Lung (tissue), 12 donors: ENCODE data around the gene TRAF7. TPM values are rescaled to one million over a fixed set of nuclear protein-coding genes. Genes with fewer than 3 reads are reported as not detected.

Experiments used
- ATAC-seq: fragments of 200-7000 bp; cut with Tn5 transposase; one replicate; pipeline ENCODE4 v1.9.1; 2020; ENCODE audit warnings: moderate number of reproducible peaks; ENCODE audit not compliant: insufficient read depth, low FRiP score
- DNase-seq, 3 donors: peaks; one replicate each; pipeline ENCODE4 v3.0.0-alpha.2; 2013 to 2017
- H3K27ac ChIP-seq, 2 donors: one replicate each; pipeline ENCODE4 v1.5.1; 2013; ENCODE audit warnings: mild to moderate bottlenecking in 2 of 2, moderate library complexity in 2 of 2, control low read depth in 1 of 2, inconsistent platforms in 1 of 2, low read depth in 1 of 2, low read length in 1 of 2
- H3K27me3 ChIP-seq, 3 donors: one replicate each; pipeline ENCODE4 v1.5.1; 2013; ENCODE audit warnings: low read length in 2 of 3; ENCODE audit not compliant: control insufficient read depth in 3 of 3, insufficient read depth in 3 of 3
- H3K36me3 ChIP-seq, 4 donors: one replicate each; pipeline ENCODE4 v1.5.1; 2013; ENCODE audit warnings: low read length in 4 of 4, mild to moderate bottlenecking in 1 of 4, moderate library complexity in 1 of 4; ENCODE audit not compliant: control insufficient read depth in 4 of 4, insufficient read depth in 4 of 4
- H3K4me1 ChIP-seq, 5 donors: one replicate each; pipeline ENCODE4 v1.5.1; 2013; ENCODE audit warnings: low read length in 5 of 5, mild to moderate bottlenecking in 2 of 5, moderate library complexity in 1 of 5; ENCODE audit not compliant: control insufficient read depth in 5 of 5, insufficient read depth in 5 of 5
- H3K4me3 ChIP-seq: one replicate; pipeline ENCODE4 v1.5.1; 2013; ENCODE audit warnings: mild to moderate bottlenecking, control low read depth, moderate library complexity
- H3K9ac ChIP-seq, 2 donors: one replicate each; pipeline ENCODE4 v1.5.1; 2013; ENCODE audit warnings: low read length in 2 of 2, control low read depth in 1 of 2; ENCODE audit not compliant: insufficient read depth in 1 of 2
- H3K9me3 ChIP-seq, 4 donors: one replicate each; pipeline ENCODE4 v1.5.1; 2013; ENCODE audit warnings: low read length in 3 of 4, mild to moderate bottlenecking in 1 of 4, moderate library complexity in 1 of 4; ENCODE audit not compliant: control insufficient read depth in 4 of 4, insufficient read depth in 3 of 4
- WGBS, 2 donors: extraction: QIAGEN DNeasy Blood & Tissue Kit; methylation state at CpG; one replicate each; pipeline ENCODE4 v1.1.7; 2013; 5-methylcytosine and 5-hydroxymethylcytosine counted together
- polyA plus RNA-seq, 2 donors: library from polyadenylated mRNA; stranded (reverse); fragments of 200-250 nt; gene quantifications; one replicate each; pipeline ENCODE4 v1.2.1, GENCODE V29; 2013
- total RNA-seq, 2 donors: library from RNA; depleted of rRNA in 1 of 2; stranded (reverse); fragments of >200 nt in 1 of 2; gene quantifications; one replicate each; pipeline ENCODE4 v1.2.1, GENCODE V29; 2014 to 2021
- TF ChIP-seq, protein P1 (sequence below): IDR thresholded peaks from 2 replicates; pipeline ENCODE4 v1.5.1; 2012; ENCODE audit warnings: mild to moderate bottlenecking; ENCODE audit errors: control extremely low read depth, extremely low read depth
- donor health status: control.
- donor health status: control.
- donor health status: Bipolar disorder and iron deficiency.
- donor health status: healthy.
- donor health status: DM: yes; HTN: yes; CAD: no.

The TRAF7 gene
- total and polyA plus RNA-seq, 4 donors = 33.4 to 74.2 (median 48.3) TPM

DNA sequence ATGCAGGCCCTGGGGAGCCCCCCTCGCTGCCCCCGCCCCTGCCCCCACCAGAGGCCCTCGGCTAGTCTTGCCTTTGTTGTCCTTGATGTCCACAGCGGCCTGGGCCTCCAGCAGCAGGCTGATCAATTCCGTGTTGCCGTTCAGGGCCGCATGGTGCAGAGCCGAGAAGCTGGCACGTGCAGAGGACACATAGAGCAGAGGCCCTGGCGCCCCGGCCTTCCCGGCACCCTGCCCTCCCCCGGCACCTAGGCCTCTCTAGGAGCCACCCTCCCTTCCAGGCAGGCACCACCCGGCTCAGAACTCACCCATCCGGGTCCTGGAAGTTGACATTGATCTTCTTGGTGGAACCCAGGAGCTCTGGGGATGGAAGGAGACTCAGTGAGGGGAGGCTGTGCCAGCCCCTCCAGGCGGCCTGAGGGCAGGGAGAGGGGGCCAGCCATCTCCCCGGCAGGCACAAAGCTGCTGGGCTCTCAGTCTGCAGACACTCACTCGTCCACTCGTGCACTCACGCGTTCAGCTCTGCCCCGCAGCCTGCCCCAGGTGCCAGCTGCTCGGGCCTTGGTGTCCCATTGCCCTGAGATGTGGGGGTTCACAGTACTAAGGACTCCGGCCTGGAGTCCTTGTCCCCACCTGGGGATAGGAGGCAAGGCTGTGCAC is 34.5 kb downstream of the TRAF7 start:
- 88 to 96% methylated on average over 24 of the region's 24 CpGs for WGBS, 2 donors
- H3K9me3 ChIP-seq = no peaks in the 10 kb centered on the region
- TF ChIP-seq, protein P1, sequence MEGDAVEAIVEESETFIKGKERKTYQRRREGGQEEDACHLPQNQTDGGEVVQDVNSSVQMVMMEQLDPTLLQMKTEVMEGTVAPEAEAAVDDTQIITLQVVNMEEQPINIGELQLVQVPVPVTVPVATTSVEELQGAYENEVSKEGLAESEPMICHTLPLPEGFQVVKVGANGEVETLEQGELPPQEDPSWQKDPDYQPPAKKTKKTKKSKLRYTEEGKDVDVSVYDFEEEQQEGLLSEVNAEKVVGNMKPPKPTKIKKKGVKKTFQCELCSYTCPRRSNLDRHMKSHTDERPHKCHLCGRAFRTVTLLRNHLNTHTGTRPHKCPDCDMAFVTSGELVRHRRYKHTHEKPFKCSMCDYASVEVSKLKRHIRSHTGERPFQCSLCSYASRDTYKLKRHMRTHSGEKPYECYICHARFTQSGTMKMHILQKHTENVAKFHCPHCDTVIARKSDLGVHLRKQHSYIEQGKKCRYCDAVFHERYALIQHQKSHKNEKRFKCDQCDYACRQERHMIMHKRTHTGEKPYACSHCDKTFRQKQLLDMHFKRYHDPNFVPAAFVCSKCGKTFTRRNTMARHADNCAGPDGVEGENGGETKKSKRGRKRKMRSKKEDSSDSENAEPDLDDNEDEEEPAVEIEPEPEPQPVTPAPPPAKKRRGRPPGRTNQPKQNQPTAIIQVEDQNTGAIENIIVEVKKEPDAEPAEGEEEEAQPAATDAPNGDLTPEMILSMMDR = no peak

DNA sequence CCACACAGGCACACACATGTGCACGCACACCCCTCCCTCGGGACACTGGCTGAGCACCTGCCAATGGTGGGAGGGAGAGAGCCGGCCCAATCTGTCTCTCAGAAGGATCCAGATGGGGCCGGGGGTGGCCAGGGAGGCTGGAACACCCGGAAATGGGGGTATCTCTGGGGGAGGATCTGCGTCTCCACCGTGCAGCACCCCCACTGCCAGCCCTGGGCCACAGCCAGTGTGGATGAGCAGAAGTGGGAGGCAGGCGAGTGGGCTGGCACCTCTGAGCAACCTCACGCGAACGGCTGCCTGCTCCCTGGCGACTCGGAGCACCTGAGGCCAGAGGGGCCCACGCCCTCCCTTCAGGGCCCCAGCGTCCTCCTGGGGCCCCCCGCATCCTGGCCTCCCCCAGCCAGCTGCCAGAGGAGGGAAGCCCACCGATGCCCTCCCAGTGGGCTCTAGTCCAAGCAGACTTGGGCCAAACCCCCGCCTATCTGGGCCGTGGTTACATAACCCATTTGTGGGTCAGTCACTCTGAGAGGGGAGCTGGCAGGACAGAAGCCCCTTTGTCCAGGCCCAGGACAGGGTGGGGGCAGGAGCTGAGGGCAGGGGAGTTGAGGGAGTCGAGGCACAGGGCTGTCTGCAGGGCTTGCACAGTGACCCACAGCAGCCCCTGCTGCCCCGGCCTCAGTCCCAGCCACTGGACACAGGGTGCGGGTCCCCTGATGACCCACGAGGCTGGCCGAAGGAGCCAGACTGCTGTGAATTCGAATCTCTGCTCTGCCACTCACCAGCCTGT is 35.3 kb downstream of the TRAF7 start:
- ATAC-seq (no peak), DNase-seq (no peak)
- H3K9ac ChIP-seq = no peak overlapping the region

More for the DNA sequence above, 34.5 kb downstream of the TRAF7 start:
- Histone ChIP-seq H3K4me1 (peaks cover 0 to under 1% (median 0%) of the 10 kb centered on the region in 5 donors), H3K4me3 (no peak overlapping the region), H3K27ac (no peak overlapping the region), H3K27me3 (peaks cover 0 to 15% (median 5%) of the 10 kb centered on the region in 3 donors), H3K9ac (no peak overlapping the region), H3K36me3 (no peaks in the 10 kb centered on the region)
- ATAC-seq = no peak
- DNase-seq = no peak

DNA sequence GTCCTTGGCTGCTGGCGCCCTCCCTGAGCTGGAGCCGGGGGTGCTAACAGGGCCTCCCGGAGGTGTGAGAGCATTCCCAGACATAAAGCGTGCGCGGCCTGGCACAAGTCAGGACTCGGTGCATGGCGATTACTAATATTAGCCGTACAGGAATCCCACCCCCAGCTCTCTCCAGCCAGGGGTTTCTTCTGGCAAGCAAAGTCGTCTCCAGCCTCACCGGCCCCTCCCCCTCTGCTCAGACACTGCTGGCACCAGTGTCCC is 35.8 kb downstream of the TRAF7 start:
- WGBS, 2 donors = 88 to 92% methylated on average over 11 of the region's 11 CpGs
- DNase-seq (no peak), ATAC-seq (no peak)
- no peak overlapping the region for H3K27ac ChIP-seq
- no peaks in the 10 kb centered on the region for H3K9me3 ChIP-seq
- no peak overlapping the region for H3K9ac ChIP-seq
- peaks cover 0 to 8% (median 4%) of the 10 kb centered on the region in 5 donors for H3K4me1 ChIP-seq
- peaks cover 0 to 22% (median 7%) of the 10 kb centered on the region in 3 donors for H3K27me3 ChIP-seq
- H3K4me3 ChIP-seq = no peak overlapping the region
- TF ChIP-seq, protein P1 = no peak
- H3K36me3 ChIP-seq = no peaks in the 10 kb centered on the region

More for the DNA sequence above, 35.3 kb downstream of the TRAF7 start:
- TF ChIP-seq, protein P1 = no peak
- H3K27me3 ChIP-seq = peaks cover 0 to 22% (median 7%) of the 10 kb centered on the region in 3 donors
- no peak overlapping the region for H3K4me3 ChIP-seq
- H3K27ac ChIP-seq = no peak overlapping the region
- no peaks in the 10 kb centered on the region for H3K9me3 ChIP-seq
- peaks cover 0 to 8% (median 3%) of the 10 kb centered on the region in 5 donors for H3K4me1 ChIP-seq
- 83 to 88% methylated on average over 25 of the region's 25 CpGs for WGBS, 2 donors
- H3K36me3 ChIP-seq = no peaks in the 10 kb centered on the region
